Testis (tissue), 2 donors: ENCODE data around the gene RDX.

Experiments used
- POLR2A ChIP-seq: fragments of 450-650 bp; IDR thresholded peaks from one replicate; pipeline ENCODE4 v1.6.1; 2017; ENCODE audit warnings: antibody characterized with exemption, mild to moderate bottlenecking, moderate library complexity
- TF ChIP-seq, protein P1 (sequence below), 3 experiments: fragments of 450-650 bp in 2 of 3; fragments of 200-600 bp in 1 of 3; sonication (generic) in 1 of 3; IDR thresholded peaks; one replicate each; pipeline ENCODE4 v1.5.1; 2016 to 2019; ENCODE audit warnings: antibody characterized with exemption in 3 of 3, mild to moderate bottlenecking in 2 of 3, moderate library complexity in 1 of 3

GRCh38 chr11:110235966-110236365 lies 60.4 kb downstream of the RDX start:
- TF ChIP-seq, protein P1, sequence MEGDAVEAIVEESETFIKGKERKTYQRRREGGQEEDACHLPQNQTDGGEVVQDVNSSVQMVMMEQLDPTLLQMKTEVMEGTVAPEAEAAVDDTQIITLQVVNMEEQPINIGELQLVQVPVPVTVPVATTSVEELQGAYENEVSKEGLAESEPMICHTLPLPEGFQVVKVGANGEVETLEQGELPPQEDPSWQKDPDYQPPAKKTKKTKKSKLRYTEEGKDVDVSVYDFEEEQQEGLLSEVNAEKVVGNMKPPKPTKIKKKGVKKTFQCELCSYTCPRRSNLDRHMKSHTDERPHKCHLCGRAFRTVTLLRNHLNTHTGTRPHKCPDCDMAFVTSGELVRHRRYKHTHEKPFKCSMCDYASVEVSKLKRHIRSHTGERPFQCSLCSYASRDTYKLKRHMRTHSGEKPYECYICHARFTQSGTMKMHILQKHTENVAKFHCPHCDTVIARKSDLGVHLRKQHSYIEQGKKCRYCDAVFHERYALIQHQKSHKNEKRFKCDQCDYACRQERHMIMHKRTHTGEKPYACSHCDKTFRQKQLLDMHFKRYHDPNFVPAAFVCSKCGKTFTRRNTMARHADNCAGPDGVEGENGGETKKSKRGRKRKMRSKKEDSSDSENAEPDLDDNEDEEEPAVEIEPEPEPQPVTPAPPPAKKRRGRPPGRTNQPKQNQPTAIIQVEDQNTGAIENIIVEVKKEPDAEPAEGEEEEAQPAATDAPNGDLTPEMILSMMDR (IDR thresholded peaks at IDR 0.05) = no peak
- no peak for TF ChIP-seq POLR2A
